ENCODE measurements around the gene PCDHB7.
"Not testable (repeated sequence)": the region's sequence is repeated elsewhere in the genome, so short reads cannot be mapped to it uniquely, and the experiment has no call there.

DNA sequence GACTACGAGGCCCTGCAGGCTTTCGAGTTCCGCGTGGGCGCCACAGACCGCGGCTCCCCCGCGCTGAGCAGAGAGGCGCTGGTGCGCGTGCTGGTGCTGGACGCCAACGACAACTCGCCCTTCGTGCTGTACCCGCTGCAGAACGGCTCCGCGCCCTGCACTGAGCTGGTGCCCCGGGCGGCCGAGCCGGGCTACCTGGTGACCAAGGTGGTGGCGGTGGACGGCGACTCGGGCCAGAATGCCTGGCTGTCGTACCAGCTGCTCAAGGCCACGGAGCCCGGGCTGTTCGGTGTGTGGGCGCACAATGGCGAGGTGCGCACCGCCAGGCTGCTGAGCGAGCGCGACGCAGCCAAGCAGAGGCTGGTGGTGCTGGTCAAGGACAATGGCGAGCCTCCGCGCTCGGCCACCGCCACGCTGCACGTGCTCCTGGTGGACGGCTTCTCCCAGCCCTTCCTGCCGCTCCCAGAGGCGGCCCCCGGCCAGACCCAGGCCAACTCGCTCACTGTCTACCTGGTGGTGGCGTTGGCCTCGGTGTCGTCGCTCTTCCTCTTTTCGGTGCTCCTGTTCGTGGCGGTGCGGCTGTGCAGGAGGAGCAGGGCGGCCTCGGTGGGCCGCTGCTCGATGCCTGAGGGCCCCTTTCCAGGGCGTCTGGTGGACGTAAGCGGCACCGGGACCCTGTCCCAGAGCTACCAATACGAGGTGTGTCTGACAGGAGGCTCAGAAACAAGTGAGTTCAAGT lies 11.8 kb downstream of the PCDHB7 start:
- not testable (repeated sequence) for TF ChIP-seq CTCF (conservative IDR thresholded peaks at IDR 0.05; ENCODE audit: low read depth, low read length); MXI1 (IDR thresholded peaks at IDR 0.05; ENCODE audit: borderline replicate concordance, low read depth, low read length)

Measured in IMR-90 (cell line).